Measurements from ENCODE around the gene RPS19. TPM values are rescaled to one million over a fixed set of nuclear protein-coding genes. Genes with fewer than 3 reads are reported as not detected.

Gene RPS19
- total RNA-seq, 2 donors from 2014 or later, result 454 to 832 TPM

DNA sequence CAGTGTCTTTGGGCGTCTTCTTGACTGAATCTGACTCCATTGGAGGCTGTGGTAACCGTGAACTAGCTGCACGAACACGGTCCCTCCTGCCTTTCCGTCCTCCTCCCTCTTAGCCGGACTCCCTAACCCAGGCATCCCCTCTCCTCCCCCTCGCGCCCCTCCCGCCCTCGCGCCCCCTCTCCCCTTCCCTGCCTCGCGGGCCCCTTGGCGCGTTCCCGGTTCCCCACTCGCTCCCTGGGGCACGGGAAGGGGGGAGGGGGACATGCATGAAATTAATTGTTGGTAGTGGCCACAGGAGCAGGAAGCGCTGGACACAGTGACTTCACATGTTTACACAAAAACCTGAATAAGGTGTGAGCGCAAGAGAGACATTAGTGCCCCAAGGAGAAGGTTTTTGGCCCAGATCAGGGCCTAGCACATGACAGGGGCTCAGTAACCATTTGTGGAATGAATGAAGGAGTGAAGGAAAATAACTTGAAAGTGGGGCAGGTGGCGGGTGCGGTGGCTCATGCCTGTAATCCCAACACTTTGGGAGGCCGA, 14.9 kb upstream of the RPS19 start:
- TF ChIP-seq POLR2A (IDR thresholded peaks at IDR 0.05) (no peak), CTCF (IDR thresholded peaks at IDR 0.05) (no peak)
- no peaks in the 10 kb centered on the region for H3K36me3 ChIP-seq (replicated peaks in 1 of 2; ENCODE audit: insufficient read depth in 1 of 2, low read depth in 2 of 2)
- H3K4me1 ChIP-seq, result no peaks in the 10 kb centered on the region
- no peak overlapping the region for H3K4me3 ChIP-seq
- intact Hi-C loops (cut with DNase I), result no loop called here
- H3K9me3 ChIP-seq, result no peaks in the 10 kb centered on the region
- no peak for ATAC-seq
- DNase-seq, result no peak
- H3K27me3 ChIP-seq, result no peaks in the 10 kb centered on the region
- no peak overlapping the region for H3K27ac ChIP-seq
- WGBS, 2 donors, result 79 to 82% methylated on average over 17 to 23 of the region's 23 CpGs

DNA sequence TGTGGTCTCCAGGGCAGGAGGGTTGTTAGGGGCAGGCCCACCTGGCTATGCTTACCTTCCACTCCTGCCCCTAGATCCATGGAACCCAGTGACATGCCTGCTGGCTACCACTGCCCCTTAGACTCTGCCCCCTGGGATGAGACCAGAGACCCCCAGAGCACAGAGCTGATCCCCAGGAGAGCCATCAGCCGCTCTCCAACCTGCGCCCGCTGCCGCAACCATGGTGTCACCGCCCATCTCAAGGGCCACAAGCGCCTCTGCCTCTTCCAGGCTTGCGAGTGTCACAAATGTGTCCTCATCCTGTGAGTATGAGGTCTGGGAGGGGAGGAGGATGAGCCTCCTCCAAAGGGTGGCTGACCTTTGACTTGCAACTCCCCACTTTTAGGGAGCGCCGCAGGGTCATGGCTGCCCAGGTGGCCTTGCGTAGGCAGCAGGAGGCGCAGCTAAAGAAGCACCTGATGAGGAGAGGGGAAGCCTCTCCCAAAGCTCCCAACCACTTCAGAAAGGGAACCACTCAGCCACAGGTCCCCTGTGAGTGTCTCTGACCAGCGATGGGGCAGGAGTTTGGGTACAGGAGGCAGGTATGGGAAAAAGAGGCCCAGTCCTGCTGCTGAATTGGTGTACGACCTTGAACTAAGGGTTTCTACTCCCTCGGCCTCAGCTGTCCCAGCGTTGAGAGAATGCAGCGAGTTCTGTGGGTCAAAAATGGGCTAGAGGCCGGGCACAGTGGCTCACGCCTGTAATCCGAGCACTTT, 12.5 kb upstream of the RPS19 start:
- WGBS, 2 donors, result 74 to 81% methylated on average over 13 to 15 of the region's 19 CpGs
- no peak for DNase-seq
- Histone ChIP-seq H3K4me1 (no peaks in the 10 kb centered on the region), H3K27me3 (no peaks in the 10 kb centered on the region), H3K9me3 (no peaks in the 10 kb centered on the region), H3K27ac (no peak overlapping the region), H3K4me3 (no peak overlapping the region), H3K36me3 (replicated peaks in 1 of 2; ENCODE audit: insufficient read depth in 1 of 2, low read depth in 2 of 2) (no peaks in the 10 kb centered on the region)
- TF ChIP-seq POLR2A (IDR thresholded peaks at IDR 0.05) (no peak), CTCF (IDR thresholded peaks at IDR 0.05) (no peak)
- intact Hi-C loops (cut with DNase I), result no loop called here
- no peak for ATAC-seq

DNA sequence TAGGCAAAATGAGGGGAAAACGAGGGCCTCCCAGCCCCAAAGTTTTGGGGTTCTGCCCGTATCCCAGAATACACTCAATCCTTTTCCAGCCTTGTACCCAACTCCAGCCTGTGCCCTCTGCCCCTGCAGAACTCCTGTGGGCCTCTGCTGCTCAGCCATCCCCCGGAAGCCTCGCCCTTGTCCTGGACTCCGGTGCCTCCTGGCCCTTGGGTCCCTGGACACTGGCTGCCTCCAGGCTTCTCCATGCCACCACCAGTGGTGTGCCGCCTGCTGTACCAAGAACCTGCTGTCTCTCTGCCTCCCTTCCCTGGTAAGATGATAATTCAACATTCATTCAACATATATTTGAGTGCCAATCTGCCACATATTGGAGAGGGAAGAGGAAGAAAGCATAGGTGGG, 11.4 kb upstream of the RPS19 start:
- intact Hi-C loops (cut with DNase I), result no loop called here
- WGBS, 2 donors, result 79 to 85% methylated on average over 6 of the region's 6 CpGs
- H3K36me3 ChIP-seq (replicated peaks in 1 of 2; ENCODE audit: insufficient read depth in 1 of 2, low read depth in 2 of 2), result no peaks in the 10 kb centered on the region
- no peak overlapping the region for H3K4me3 ChIP-seq
- H3K27me3 ChIP-seq, result no peaks in the 10 kb centered on the region
- TF ChIP-seq CTCF (IDR thresholded peaks at IDR 0.05), result no peak
- no peak for TF ChIP-seq POLR2A (IDR thresholded peaks at IDR 0.05)
- no peaks in the 10 kb centered on the region for H3K4me1 ChIP-seq
- H3K9me3 ChIP-seq, result no peaks in the 10 kb centered on the region
- H3K27ac ChIP-seq, result no peak overlapping the region
- ATAC-seq (no peak), DNase-seq (no peak)

DNA sequence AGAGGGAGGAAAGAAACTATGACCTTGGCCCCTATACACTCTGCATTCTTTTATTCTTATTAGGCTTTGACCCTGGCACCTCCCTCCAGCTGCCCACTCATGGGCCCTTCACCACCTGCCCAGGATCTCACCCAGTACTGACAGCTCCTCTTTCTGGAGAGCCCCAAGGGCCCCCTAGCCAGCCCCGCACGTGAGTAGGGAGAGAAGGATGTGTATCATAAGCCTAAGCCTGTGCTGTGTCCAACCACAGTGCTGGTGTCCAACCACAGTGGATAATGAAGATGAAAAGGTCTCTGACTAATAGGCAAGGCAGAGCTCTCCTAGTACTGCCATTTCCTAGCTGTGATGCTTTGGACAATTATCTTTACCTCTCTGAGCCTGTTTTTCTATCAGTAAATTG, 11.0 kb upstream of the RPS19 start:
- H3K4me1 ChIP-seq, result no peaks in the 10 kb centered on the region
- WGBS, 2 donors, result 94 to 97% methylated on average over 2 of the region's 2 CpGs
- H3K9me3 ChIP-seq, result no peaks in the 10 kb centered on the region
- DNase-seq, result no peak
- H3K36me3 ChIP-seq (replicated peaks in 1 of 2; ENCODE audit: insufficient read depth in 1 of 2, low read depth in 2 of 2), result no peaks in the 10 kb centered on the region
- H3K4me3 ChIP-seq, result no peak overlapping the region
- intact Hi-C loops (cut with DNase I), result no loop called here
- H3K27ac ChIP-seq, result no peak overlapping the region
- H3K27me3 ChIP-seq, result no peaks in the 10 kb centered on the region
- TF ChIP-seq CTCF (IDR thresholded peaks at IDR 0.05), result no peak
- TF ChIP-seq POLR2A (IDR thresholded peaks at IDR 0.05), result no peak
- no peak for ATAC-seq

GRCh38 chr19:41850381-41850780, 9.7 kb upstream of the RPS19 start:
- intact Hi-C loops (cut with DNase I), result no loop called here
- Histone ChIP-seq H3K9me3 (no peaks in the 10 kb centered on the region), H3K36me3 (replicated peaks in 1 of 2; ENCODE audit: insufficient read depth in 1 of 2, low read depth in 2 of 2) (no peaks in the 10 kb centered on the region), H3K27ac (no peak overlapping the region), H3K4me1 (no peaks in the 10 kb centered on the region), H3K27me3 (no peaks in the 10 kb centered on the region), H3K4me3 (no peak overlapping the region)
- TF ChIP-seq POLR2A (IDR thresholded peaks at IDR 0.05) (no peak), CTCF (IDR thresholded peaks at IDR 0.05) (no peak)
- ATAC-seq, result no peak
- DNase-seq, result no peak
- 41 to 74% methylated on average over 5 of the region's 5 CpGs for WGBS, 2 donors
